ENCODE measurements around the gene LCN10.

DNA sequence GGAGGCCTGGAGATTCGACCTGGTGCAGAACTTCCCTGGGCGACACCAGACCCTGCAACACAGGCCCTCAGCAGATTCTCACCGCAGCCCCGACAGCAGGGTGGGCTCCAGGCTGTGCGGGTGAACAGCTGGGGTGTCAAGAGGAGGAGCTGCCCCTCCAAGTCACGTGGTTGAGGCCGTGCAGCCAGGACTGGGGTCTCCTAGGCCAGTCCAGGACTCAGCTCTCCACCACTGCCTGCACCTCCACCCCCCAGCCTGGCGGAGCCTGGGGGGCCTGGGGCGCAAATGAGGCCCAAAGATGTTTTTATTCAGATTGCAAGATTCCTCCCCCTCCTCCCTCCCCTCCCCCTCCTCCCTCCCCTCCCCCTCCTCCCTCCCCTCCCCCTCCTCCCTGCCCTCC, 46.2 kb downstream of the LCN10 start:
- no peak for TF ChIP-seq ARNT (IDR thresholded peaks at IDR 0.05)
- TF ChIP-seq FOXM1 (IDR thresholded peaks at IDR 0.05; ENCODE audit: borderline replicate concordance): no peak
- TF ChIP-seq SP1 (IDR thresholded peaks at IDR 0.05): no peak
- no peak for TF ChIP-seq FOXA1 (IDR thresholded peaks at IDR 0.05)
- no peak for TF ChIP-seq BHLHE40 (IDR thresholded peaks at IDR 0.05; ENCODE audit: borderline replicate concordance)
- TF ChIP-seq L3MBTL2 (conservative IDR thresholded peaks at IDR 0.05): no peak
- no peak for TF ChIP-seq CTBP1 (IDR thresholded peaks at IDR 0.05; ENCODE audit: borderline replicate concordance)
- no peak for TF ChIP-seq ZNF384 (IDR thresholded peaks at IDR 0.05)
- TF ChIP-seq SUZ12 (IDR thresholded peaks at IDR 0.05): no peak
- TF ChIP-seq HDGF (IDR thresholded peaks at IDR 0.05; ENCODE audit: borderline replicate concordance): no peak
- TF ChIP-seq FOXK2 (IDR thresholded peaks at IDR 0.05): no peak
- no peak for TF ChIP-seq TARDBP (IDR thresholded peaks at IDR 0.05)
- TF ChIP-seq, protein P1, sequence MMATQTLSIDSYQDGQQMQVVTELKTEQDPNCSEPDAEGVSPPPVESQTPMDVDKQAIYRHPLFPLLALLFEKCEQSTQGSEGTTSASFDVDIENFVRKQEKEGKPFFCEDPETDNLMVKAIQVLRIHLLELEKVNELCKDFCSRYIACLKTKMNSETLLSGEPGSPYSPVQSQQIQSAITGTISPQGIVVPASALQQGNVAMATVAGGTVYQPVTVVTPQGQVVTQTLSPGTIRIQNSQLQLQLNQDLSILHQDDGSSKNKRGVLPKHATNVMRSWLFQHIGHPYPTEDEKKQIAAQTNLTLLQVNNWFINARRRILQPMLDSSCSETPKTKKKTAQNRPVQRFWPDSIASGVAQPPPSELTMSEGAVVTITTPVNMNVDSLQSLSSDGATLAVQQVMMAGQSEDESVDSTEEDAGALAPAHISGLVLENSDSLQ (IDR thresholded peaks at IDR 0.05): no peak

Measured in HEK293T (cell line).